Keratinocyte (primary cell): ENCODE data around the gene STARD4. TPM values are rescaled to one million over a fixed set of nuclear protein-coding genes. Genes with fewer than 3 reads are reported as not detected.

Experiments used
- DNase-seq: peaks from one replicate; pipeline ENCODE4 v3.0.0-alpha.2; 2011; ENCODE audit warnings: low read depth, missing footprints, low spot score
- FAIRE-seq: peaks from 2 replicates; lab custom pipeline; 2011; peaks lifted over from hg19 to GRCh38; lab: Jason Lieb, UNC
- H2AFZ ChIP-seq: 2 replicates; pipeline ENCODE4 v1.6.0; 2012; ENCODE audit warnings: low read length, control low read depth, inconsistent platforms; ENCODE audit not compliant: control insufficient read depth
- H3K27ac ChIP-seq: 2 replicates; pipeline ENCODE4 v1.5.1; 2011; ENCODE audit warnings: low read length; ENCODE audit not compliant: control insufficient read depth, insufficient read depth
- H3K27me3 ChIP-seq: 3 replicates; pipeline ENCODE4 v1.6.0; 2011; ENCODE audit warnings: low read length; ENCODE audit not compliant: control insufficient read depth, insufficient read depth; ENCODE audit errors: extremely low read depth
- H3K36me3 ChIP-seq, 2 experiments: 2 replicates in 1 of 2; 3 replicates in 1 of 2; pipeline ENCODE4 v1.5.1; 2011; ENCODE audit warnings: low read length in 2 of 2, mild to moderate bottlenecking in 1 of 2; ENCODE audit not compliant: control insufficient read depth in 2 of 2, insufficient read depth in 2 of 2; ENCODE audit errors: extremely low read depth in 1 of 2
- H3K4me1 ChIP-seq: 3 replicates; pipeline ENCODE4 v1.5.1; 2011; ENCODE audit warnings: low read length; ENCODE audit not compliant: control insufficient read depth, insufficient read depth; ENCODE audit errors: extremely low read depth
- H3K4me2 ChIP-seq: 3 replicates; pipeline ENCODE4 v1.6.0; 2011; ENCODE audit warnings: low read depth, low read length; ENCODE audit not compliant: control insufficient read depth, insufficient read depth; ENCODE audit errors: extremely low read depth
- H3K4me3 ChIP-seq, 3 experiments: fragments of 200-600 bp in 1 of 3; sonication (generic) in 1 of 3; 2 replicates in 2 of 3; 3 replicates in 1 of 3; pipeline ENCODE4 v1.5.1; 2011 to 2016; ENCODE audit warnings: low read length in 3 of 3, mild to moderate bottlenecking in 3 of 3, control low read depth in 2 of 3, inconsistent platforms in 1 of 3, low read depth in 1 of 3, mixed read lengths in 1 of 3, mixed run types in 1 of 3, moderate library complexity in 1 of 3; ENCODE audit not compliant: control insufficient read depth in 2 of 3, insufficient read depth in 2 of 3; ENCODE audit errors: extremely low read depth in 1 of 3
- H3K79me2 ChIP-seq: 2 replicates; pipeline ENCODE4 v1.6.0; 2012; ENCODE audit warnings: low read length; ENCODE audit not compliant: control insufficient read depth, insufficient read depth
- H3K9ac ChIP-seq: 3 replicates; pipeline ENCODE4 v1.6.0; 2011; ENCODE audit warnings: low read length; ENCODE audit not compliant: control insufficient read depth, insufficient read depth; ENCODE audit errors: extremely low read depth
- H3K9me1 ChIP-seq: 3 replicates; pipeline ENCODE4 v1.6.0; 2011; ENCODE audit warnings: low read length; ENCODE audit not compliant: control insufficient read depth, insufficient read depth; ENCODE audit errors: extremely low read depth
- H3K9me3 ChIP-seq: 2 replicates; pipeline ENCODE4 v1.5.1; 2012; ENCODE audit warnings: low read depth, low read length; ENCODE audit not compliant: control insufficient read depth
- H4K20me1 ChIP-seq: 3 replicates; pipeline ENCODE4 v1.6.0; 2011; ENCODE audit warnings: low read length; ENCODE audit not compliant: control insufficient read depth, insufficient read depth; ENCODE audit errors: extremely low read depth
- EZH2 ChIP-seq: IDR thresholded peaks from one replicate; pipeline ENCODE4 v1.6.1; 2012; ENCODE audit warnings: inconsistent platforms, mild to moderate bottlenecking, low read length, moderate library complexity
- dilution Hi-C: fragments of 300-500 bp; cut with MboI; formaldehyde crosslinking; loops from one replicate; pipeline ENCODE4 v1.7.0; 2020; ENCODE audit warnings: low sequenced_read_pairs; ENCODE audit not compliant: extremely low pct_ligation_motif_present
- polyA plus RNA-seq, 5 experiments: library from polyadenylated mRNA; depleted of rRNA in 3 of 5; stranded (reverse) in 3 of 5; stranded (forward) in 1 of 5; unstranded in 1 of 5; fragments of >200 nt; gene quantifications; 1 replicate in 1 of 5; 2 replicates in 3 of 5; 3 replicates in 1 of 5; pipeline versions ENCODE4 v1.2.1 to v1.2.3, GENCODE V29; 2011 to 2012; ENCODE audit warnings: missing spikeins in 2 of 5, low read depth in 1 of 5, low replicate concordance in 1 of 5
- TF ChIP-seq, protein P1 (sequence below), 3 experiments: IDR thresholded peaks in 1 of 3; conservative IDR thresholded peaks in 1 of 3; optimal IDR thresholded peaks in 1 of 3; 2 replicates in 2 of 3; 3 replicates in 1 of 3; pipeline versions ENCODE3 to v1.5.1; 2011; ENCODE audit warnings: low read length in 3 of 3, mild to moderate bottlenecking in 3 of 3, moderate library complexity in 2 of 3, control low read depth in 1 of 3, inconsistent platforms in 1 of 3; ENCODE audit not compliant: insufficient read depth in 2 of 3; ENCODE audit errors: extremely low read depth in 1 of 3

STARD4 gene
- polyA plus RNA-seq, 1 donor (not counting 4 experiments of a cell fraction or from before 2014, with no cell fraction given), result 86.4 TPM

DNA sequence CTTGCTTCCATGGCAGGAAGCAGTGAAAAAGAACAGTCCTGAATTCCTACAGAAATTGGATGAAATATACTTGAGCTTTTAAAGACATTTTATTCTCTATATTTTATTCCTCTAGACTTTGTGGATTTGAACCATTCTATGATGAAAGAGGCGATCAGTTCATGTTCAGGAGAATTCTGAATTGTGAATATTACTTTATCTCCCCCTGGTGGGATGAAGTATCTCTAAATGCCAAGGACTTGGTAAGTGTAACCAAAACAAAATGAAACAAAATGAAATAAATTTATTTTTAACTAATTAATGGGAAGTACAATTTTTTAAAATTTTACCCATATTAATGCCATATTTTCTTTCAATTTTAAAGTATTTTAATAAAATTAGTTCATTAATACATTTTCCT is 34.1 kb downstream of the STARD4 start:
- Histone ChIP-seq H3K27ac (no peak overlapping the region), H3K9me3 (no peaks in the 10 kb centered on the region), H3K36me3 (no peaks in the 10 kb centered on the region), H4K20me1 (no peaks in the 10 kb centered on the region), H3K79me2 (no peaks in the 10 kb centered on the region), H2AFZ (no peak overlapping the region), H3K27me3 (no peaks in the 10 kb centered on the region), H3K9me1 (no peaks in the 10 kb centered on the region), H3K4me1 (no peaks in the 10 kb centered on the region), H3K4me2 (no peak overlapping the region), H3K4me3 (no peak overlapping the region), H3K9ac (no peak overlapping the region)
- no peak for TF ChIP-seq EZH2
- TF ChIP-seq, protein P1, sequence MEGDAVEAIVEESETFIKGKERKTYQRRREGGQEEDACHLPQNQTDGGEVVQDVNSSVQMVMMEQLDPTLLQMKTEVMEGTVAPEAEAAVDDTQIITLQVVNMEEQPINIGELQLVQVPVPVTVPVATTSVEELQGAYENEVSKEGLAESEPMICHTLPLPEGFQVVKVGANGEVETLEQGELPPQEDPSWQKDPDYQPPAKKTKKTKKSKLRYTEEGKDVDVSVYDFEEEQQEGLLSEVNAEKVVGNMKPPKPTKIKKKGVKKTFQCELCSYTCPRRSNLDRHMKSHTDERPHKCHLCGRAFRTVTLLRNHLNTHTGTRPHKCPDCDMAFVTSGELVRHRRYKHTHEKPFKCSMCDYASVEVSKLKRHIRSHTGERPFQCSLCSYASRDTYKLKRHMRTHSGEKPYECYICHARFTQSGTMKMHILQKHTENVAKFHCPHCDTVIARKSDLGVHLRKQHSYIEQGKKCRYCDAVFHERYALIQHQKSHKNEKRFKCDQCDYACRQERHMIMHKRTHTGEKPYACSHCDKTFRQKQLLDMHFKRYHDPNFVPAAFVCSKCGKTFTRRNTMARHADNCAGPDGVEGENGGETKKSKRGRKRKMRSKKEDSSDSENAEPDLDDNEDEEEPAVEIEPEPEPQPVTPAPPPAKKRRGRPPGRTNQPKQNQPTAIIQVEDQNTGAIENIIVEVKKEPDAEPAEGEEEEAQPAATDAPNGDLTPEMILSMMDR (optimal IDR thresholded peaks at IDR 0.05 in 1 of 3, IDR thresholded peaks at IDR 0.05 in 1 of 3, conservative IDR thresholded peaks at IDR 0.05 in 1 of 3; ENCODE audit: extremely low read depth in 1 of 3, insufficient read depth in 2 of 3, low read length in 3 of 3), result no peak
- DNase-seq (no peak), FAIRE-seq (no peak)
- dilution Hi-C loops, result no loop called here

DNA sequence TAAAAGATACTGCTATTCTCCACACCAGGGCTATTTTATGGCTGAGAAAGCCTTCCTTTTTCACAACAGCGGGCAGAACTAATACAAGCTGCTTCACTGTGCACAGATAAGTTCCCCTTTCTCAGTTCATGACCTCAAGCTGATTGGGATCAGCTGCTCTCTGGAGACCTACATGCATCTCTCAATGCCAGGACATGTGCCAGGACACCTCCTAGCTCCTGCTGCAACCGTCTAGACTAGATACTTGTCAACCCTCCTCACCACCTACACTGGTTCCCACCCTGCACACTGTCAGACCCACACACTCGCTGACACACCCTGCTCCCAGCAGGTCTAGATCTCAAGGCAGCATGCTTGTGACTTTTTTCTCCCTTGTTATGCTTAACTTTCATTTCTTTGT is 39.8 kb downstream of the STARD4 start:
- Histone ChIP-seq H3K79me2 (no peaks in the 10 kb centered on the region), H3K4me2 (no peak overlapping the region), H3K9me3 (no peaks in the 10 kb centered on the region), H3K36me3 (no peaks in the 10 kb centered on the region), H3K4me3 (no peak overlapping the region), H3K9ac (no peak overlapping the region), H2AFZ (no peak overlapping the region), H4K20me1 (no peaks in the 10 kb centered on the region), H3K27ac (no peak overlapping the region), H3K27me3 (no peaks in the 10 kb centered on the region), H3K9me1 (no peaks in the 10 kb centered on the region), H3K4me1 (peaks cover 6% of the 10 kb centered on the region)
- dilution Hi-C loops, result no loop called here
- DNase-seq (no peak), FAIRE-seq (no peak)
- no peak for TF ChIP-seq EZH2
- TF ChIP-seq, protein P1 (optimal IDR thresholded peaks at IDR 0.05 in 1 of 3, IDR thresholded peaks at IDR 0.05 in 1 of 3, conservative IDR thresholded peaks at IDR 0.05 in 1 of 3; ENCODE audit: extremely low read depth in 1 of 3, insufficient read depth in 2 of 3, low read length in 3 of 3), result no peak
